ENCODE results near the gene PCLAF. TPM values are rescaled to one million over a fixed set of nuclear protein-coding genes. Genes with fewer than 3 reads are reported as not detected.

The PCLAF gene
- total RNA-seq, 2 donors from 2014 or later: 4.8 to 5.5 TPM

DNA sequence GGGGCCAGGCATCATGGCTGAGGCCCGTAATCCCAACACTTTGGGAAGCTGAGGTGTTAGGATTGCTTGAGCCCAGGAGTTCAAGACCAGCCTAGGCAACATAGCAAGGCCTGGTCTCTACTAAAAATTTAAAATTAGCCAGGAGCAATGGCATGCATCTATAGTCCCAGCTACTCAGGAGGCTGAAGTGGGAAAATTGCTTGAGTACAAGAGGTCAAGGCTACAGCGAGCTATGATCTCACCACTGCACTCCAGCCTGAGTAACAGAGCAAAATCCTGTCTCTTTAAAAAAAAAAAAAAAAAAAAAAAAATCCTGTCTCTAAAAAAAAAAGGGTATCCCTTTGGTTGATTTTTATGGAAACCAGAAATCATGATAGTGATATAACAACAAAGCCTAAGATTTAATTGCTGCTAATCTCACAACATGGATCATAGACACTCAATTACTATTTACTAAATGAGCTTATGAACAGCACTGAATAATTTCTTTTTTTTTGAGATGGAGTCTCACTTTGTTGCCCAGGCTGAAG is 12.1 kb downstream of the PCLAF start:
- H3K27ac ChIP-seq: no peak overlapping the region
- no peak for DNase-seq (ENCODE audit: low spot score)
- TF ChIP-seq POLR2A (IDR thresholded peaks at IDR 0.05): no peak
- no peak for TF ChIP-seq POLR2AphosphoS5 (IDR thresholded peaks at IDR 0.05)
- TF ChIP-seq, protein P1, sequence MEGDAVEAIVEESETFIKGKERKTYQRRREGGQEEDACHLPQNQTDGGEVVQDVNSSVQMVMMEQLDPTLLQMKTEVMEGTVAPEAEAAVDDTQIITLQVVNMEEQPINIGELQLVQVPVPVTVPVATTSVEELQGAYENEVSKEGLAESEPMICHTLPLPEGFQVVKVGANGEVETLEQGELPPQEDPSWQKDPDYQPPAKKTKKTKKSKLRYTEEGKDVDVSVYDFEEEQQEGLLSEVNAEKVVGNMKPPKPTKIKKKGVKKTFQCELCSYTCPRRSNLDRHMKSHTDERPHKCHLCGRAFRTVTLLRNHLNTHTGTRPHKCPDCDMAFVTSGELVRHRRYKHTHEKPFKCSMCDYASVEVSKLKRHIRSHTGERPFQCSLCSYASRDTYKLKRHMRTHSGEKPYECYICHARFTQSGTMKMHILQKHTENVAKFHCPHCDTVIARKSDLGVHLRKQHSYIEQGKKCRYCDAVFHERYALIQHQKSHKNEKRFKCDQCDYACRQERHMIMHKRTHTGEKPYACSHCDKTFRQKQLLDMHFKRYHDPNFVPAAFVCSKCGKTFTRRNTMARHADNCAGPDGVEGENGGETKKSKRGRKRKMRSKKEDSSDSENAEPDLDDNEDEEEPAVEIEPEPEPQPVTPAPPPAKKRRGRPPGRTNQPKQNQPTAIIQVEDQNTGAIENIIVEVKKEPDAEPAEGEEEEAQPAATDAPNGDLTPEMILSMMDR (IDR thresholded peaks at IDR 0.05): no peak
- no peaks in the 10 kb centered on the region for H3K9me3 ChIP-seq
- no peaks in the 10 kb centered on the region for H3K27me3 ChIP-seq (replicated peaks; ENCODE audit: insufficient read depth)
- intact Hi-C loops (cut with DNase I): no loop called here
- no peaks in the 10 kb centered on the region for H3K36me3 ChIP-seq
- WGBS: 91% methylated on average over 2 of the region's 2 CpGs
- H3K4me1 ChIP-seq (replicated peaks): no peaks in the 10 kb centered on the region
- no peak overlapping the region for H3K4me3 ChIP-seq

DNA sequence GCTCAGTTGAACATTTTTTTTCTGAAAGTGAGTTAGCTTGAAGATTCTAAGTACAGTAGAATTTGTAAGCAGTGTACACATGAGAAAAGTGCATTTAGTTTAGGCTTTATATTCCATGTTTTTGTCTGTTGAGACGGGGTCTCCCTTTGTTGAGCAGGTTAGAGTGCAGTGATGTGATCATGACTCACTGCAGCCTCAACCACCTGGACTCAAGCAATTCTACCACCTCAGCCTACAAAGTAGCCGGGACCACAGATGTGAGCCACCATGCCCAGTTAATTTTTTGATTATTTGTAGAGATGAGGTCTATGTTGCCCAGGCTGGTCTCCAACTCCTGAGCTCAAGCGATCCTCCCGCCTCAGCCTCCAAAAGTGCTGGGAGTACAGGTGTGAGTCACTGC is 20.0 kb downstream of the PCLAF start:
- intact Hi-C loops (cut with DNase I): no loop called here
- Histone ChIP-seq H3K4me3 (no peak overlapping the region), H3K27ac (no peak overlapping the region), H3K9me3 (no peaks in the 10 kb centered on the region), H3K27me3 (replicated peaks; ENCODE audit: insufficient read depth) (no peaks in the 10 kb centered on the region), H3K36me3 (no peaks in the 10 kb centered on the region), H3K4me1 (replicated peaks) (no peaks in the 10 kb centered on the region)
- no peak for DNase-seq (ENCODE audit: low spot score)
- WGBS: 96% methylated on average over 4 of the region's 4 CpGs
- TF ChIP-seq, protein P1 (IDR thresholded peaks at IDR 0.05): no peak
- no peak for TF ChIP-seq POLR2AphosphoS5 (IDR thresholded peaks at IDR 0.05)
- no peak for TF ChIP-seq POLR2A (IDR thresholded peaks at IDR 0.05)

DNA sequence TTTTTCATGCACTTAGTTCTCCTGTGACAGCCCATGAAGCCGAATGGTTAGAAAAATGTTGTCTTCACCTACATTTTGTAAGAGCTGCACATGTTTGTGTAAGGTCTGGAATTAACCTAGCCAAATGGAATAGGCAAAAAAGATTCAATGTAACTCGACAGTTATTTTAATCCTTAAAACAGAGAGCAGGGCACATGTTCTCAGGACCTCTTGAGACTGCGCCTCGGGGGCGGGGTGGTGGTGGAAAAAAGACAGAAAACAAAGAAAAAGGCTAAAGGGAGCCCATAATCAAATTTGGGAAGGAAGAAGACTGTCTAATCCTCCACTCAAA is 24.6 kb downstream of the PCLAF start:
- no peak for DNase-seq (ENCODE audit: low spot score)
- Histone ChIP-seq H3K9me3 (no peaks in the 10 kb centered on the region), H3K36me3 (no peaks in the 10 kb centered on the region), H3K4me3 (peak overlapping the region; percentile 73 to 80), H3K27me3 (replicated peaks; ENCODE audit: insufficient read depth) (no peaks in the 10 kb centered on the region), H3K4me1 (replicated peaks) (no peaks in the 10 kb centered on the region), H3K27ac (peak overlapping the region; percentile 69 to 75)
- 41% methylated on average over 5 of the region's 5 CpGs for WGBS
- TF ChIP-seq, protein P1 (IDR thresholded peaks at IDR 0.05): no peak
- no peak for TF ChIP-seq POLR2AphosphoS5 (IDR thresholded peaks at IDR 0.05)
- no peak for TF ChIP-seq POLR2A (IDR thresholded peaks at IDR 0.05)
- intact Hi-C loops (cut with DNase I): loop anchor here (1.0 to 5.0 kb wide), 2 partner anchors 149 to 193 kb away; partner anchors contain the start of gene PPIB

DNA sequence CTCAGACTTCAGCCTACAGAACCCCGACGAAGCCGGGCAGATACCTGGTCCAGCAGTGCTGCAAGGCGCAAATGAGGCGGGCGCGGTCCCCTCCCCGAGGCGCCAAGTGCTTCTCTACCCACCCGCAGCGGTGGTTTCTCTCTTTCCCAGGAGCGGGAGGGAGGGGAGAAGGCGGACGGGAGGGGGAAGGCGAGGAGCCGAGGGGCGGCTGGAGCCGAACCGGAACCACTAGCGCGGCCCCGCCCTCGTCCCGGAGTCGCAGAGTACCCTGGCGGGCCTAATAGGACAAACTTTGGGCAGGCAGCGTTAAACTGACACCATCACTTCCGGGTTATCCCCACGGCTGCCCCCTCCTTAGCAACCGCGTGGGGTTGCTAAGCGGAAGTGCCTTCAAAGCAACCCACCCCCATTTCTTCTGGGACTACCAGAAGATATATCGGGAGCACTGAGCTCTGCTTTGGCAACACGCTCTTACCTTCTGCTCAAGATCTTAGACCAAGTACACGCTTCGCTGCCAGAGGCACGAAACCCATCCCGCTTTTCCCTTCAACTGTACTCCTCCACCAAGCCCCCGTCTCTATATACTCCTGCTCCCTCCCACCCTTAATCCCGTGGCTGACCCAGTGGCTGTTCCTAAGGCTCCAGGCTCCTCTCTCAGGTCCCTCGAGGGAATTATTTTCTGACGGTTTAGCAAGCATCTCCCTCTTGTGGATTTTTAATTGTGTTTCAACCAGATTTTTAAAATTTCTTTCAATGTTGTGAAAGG is 25.1 kb downstream of the PCLAF start, which contains the start of gene CSNK1G1:
Gene CSNK1G1 (minus strand): TSS at position 230 of the 766 bp plus-strand sequence. CDS start 55,674 bp downstream, outside the sequence.
- TF ChIP-seq POLR2A (IDR thresholded peaks at IDR 0.05) (peak; percentile 41), POLR2AphosphoS5 (IDR thresholded peaks at IDR 0.05) (peak; percentile 84)
- TF ChIP-seq, protein P1 (IDR thresholded peaks at IDR 0.05): peak in 3 of 4 experiments; percentile 39 to 60 (median 56)
- intact Hi-C loops (cut with DNase I): loop anchor here (1.0 to 5.0 kb wide), 2 partner anchors 149 to 193 kb away; partner anchors contain the start of gene PPIB
- Histone ChIP-seq H3K27ac (peak within 1 kb of the TSS; percentile 69 to 75), H3K36me3 (no peaks in the 10 kb centered on the region), H3K4me3 (peak within 1 kb of the TSS; percentile 73 to 80), H3K27me3 (replicated peaks; ENCODE audit: insufficient read depth) (no peaks in the 10 kb centered on the region), H3K9me3 (no peaks in the 10 kb centered on the region), H3K4me1 (replicated peaks) (no peaks in the 10 kb centered on the region)
- DNase-seq (ENCODE audit: low spot score): peak; percentile 92
- under 1% methylated on average over 39 of the region's 42 CpGs for WGBS

All from prostate gland (tissue), 2 donors.